GM21786 (cell line): Measurements from ENCODE around the gene RTP5.
A peak's percentile ranks its signal among the peaks of the same experiment; 100 is the strongest.
"Not testable (repeated sequence)": the region's sequence is repeated elsewhere in the genome, so short reads cannot be mapped to it uniquely, and the experiment has no call there.

Source experiments
- ATAC-seq: cut with Tn5 transposase; IDR thresholded peaks from one replicate; pipeline ENCODE4 v1.9.1; 2021; ENCODE audit not compliant: unreplicated experiment

The RTP5 gene

GRCh38 chr2:241870611-241871537, 1.3 kb downstream of the RTP5 start:
- no peak for ATAC-seq

GRCh38 chr2:241871538-241872312, 2.2 kb downstream of the RTP5 start:
- ATAC-seq, result no peak

- no peak for ATAC-seq
Observed at GRCh38 chr2:241872313-241872642, 2.7 kb downstream of the RTP5 start.

- no peak for ATAC-seq
Observed at GRCh38 chr2:241873081-241873802, 3.7 kb downstream of the RTP5 start.

GRCh38 chr2:241873803-241874110, 4.2 kb downstream of the RTP5 start:
- ATAC-seq, result no peak

- ATAC-seq, result no peak
Observed at GRCh38 chr2:241874277-241874925, 4.9 kb downstream of the RTP5 start.

- not testable (repeated sequence) for ATAC-seq
Observed at GRCh38 chr2:241875754-241876527, 6.4 kb downstream of the RTP5 start.

- ATAC-seq, result no peak
Observed at GRCh38 chr2:241876528-241877196, 7.1 kb downstream of the RTP5 start.

GRCh38 chr2:241877197-241877685, 7.7 kb downstream of the RTP5 start:
- no peak for ATAC-seq

- ATAC-seq, result no peak
Observed at GRCh38 chr2:241877989-241878970, 8.8 kb downstream of the RTP5 start.

GRCh38 chr2:241879326-241879725, 9.8 kb downstream of the RTP5 start:
- no peak for ATAC-seq

- ATAC-seq, result no peak
Observed at GRCh38 chr2:241880311-241881073, 11.0 kb downstream of the RTP5 start.

- ATAC-seq, result peak; percentile 60
Observed at GRCh38 chr2:241882091-241882625, 12.6 kb downstream of the RTP5 start.

- ATAC-seq, result no peak
Observed at GRCh38 chr2:241884951-241885290, 15.4 kb downstream of the RTP5 start.

GRCh38 chr2:241885291-241885945, 15.9 kb downstream of the RTP5 start:
- ATAC-seq, result no peak

- ATAC-seq, result no peak
Observed at GRCh38 chr2:241885946-241886643, 16.6 kb downstream of the RTP5 start.
